Hypothalamus (tissue), 51 donors: ENCODE measurements around the gene TRAF1.

Source experiments
- DNase-seq, 51 donors: peaks; one replicate each; lab custom pipeline; 2025; lab: John Stamatoyannopoulos, UW

TRAF1 gene

DNA sequence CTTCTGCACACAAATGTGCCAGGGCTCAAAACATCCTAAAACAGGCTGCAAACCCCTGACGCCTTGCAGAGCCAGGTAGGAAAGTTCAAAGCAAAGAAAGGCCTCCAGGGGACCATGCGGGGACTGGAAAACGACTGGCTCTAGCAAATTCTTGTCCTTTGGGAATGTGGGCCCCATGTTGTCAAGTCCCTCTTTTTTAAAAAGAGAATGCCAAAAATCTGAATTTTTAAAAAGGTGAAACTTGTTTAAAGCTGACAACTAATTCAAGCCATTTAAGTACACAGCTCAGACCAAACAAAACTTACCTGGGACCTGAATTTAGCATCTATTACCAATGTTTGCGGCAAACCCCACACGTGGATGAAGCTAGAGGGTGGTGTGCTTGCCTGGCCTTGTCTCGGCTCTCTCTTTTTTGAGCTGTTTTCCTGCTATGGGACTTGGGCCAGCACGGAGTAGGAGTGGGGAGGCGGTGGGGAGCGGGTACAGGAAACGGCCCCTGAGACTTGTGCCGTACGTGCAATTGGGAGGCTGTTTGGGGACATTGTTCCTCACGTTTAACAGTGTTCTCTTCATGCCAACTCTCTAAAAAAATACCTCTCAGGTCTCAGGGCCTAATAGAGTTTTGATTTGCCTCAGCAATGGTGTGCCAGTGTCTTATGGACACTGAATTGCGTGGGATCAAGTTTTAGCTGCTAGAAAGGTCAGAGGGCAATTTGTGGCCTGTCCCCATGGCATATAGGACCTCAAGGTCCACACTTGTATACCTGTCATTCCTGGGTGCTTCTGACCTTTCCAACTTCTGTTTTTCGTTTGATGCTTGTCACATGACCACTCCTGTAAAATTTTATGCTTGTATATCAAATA, 34.5 kb downstream of the TRAF1 start:
- no peak for DNase-seq

DNA sequence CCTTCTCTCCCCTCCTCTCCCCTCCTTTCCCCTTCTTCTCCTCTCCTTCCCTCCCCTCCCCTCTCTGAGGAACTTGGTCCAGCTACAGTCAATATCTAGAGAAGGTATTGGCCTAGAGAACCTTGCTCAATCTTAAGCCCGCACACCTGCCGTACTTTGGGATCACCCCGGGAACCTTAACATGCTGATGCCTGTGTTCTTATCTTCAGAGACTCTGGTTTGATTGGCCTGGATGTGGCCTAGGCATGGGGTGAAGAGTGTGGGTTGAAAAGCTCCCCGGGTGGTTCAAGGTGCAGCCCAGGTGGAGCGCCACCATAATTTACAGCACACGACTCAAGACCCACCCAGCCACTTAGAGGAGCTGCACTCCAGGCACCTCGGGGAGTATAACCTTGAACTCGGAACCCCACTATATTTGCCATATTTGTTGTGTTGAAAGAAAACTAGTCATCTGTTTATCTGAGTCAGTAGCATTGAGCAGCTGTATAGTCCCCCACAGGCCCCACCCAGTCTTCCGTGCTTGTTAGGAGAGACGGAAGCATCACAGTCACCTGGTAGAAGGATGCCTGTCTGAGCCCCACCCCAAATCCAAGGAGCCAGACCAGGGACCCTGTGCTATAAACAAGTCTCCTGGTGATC, 35.2 kb downstream of the TRAF1 start:
- DNase-seq, result no peak

DNA sequence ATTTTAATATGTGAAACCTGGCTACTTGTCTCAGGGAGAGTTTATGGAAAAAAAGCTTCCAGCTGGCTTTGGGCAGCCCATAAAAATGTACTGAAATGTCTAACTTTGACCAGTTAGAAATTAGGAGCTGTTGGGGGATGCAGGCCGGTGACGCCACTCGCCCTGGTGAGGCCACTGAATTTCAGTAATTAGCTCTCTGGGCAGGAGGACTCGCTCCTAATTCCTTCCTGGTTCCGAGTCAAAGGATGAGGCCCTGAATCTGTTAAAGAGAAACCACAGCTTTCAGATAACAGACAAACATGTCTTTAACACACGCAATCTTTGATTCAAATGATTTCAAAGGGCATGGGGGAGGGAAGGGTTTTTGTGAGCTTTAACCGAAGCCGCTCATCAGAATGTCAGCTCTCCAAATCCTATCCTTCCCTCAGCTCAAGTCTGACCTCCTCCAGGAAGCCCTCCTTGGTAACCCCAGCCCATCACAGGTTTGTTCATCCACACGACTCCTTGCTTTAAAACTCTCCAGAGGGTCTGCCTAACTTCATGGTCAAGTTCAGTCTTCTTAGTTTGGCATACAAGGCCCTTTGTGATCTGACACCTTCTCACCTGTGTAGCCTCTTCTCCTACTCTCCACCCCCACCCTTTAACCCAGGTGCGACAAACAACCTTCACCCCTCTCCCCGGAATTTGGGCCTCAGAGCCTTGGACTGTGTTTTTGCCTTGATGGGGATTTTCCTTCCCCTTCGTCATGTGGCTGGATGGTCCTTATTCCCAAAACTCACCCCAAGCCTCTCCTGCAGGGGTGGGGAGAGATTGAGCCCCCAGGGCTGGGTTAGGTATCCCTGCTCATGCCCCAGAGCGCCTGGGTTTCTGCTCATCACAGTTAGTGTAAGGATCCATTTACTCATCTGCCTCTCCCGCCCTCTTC, 36.0 kb downstream of the TRAF1 start:
- DNase-seq, result no peak

DNA sequence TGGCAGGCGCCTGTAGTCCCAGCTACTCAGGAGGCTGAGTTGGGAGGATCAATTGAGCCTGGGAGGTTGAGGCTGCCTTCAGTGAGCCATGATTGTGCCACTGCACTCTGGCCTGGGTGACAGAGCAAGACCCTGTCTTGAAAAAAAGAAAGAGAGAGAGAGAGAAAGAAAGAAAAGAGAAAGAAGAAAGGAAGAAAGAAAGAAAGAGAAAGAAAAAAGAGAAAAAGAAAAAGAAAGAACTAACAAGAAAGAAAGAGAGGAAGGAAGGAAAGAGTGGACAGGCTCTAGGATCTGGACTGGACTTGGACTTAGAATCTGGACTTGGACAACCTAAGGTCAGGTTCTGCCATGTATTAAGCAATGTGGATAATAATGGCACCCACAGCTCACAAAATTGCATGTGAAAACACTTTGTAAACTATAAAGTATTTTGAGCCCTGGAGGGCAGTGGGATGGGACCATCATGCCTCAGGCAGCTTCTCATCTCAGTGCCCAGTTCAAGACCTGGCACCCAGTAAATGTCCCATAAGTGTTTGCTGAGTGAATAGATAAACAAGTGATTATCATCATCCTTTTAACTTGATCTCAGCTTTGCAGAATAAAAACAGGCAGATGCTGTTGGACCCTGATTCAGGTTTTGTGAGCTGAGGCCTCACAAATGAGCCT, 36.9 kb downstream of the TRAF1 start:
- DNase-seq, result no peak

DNA sequence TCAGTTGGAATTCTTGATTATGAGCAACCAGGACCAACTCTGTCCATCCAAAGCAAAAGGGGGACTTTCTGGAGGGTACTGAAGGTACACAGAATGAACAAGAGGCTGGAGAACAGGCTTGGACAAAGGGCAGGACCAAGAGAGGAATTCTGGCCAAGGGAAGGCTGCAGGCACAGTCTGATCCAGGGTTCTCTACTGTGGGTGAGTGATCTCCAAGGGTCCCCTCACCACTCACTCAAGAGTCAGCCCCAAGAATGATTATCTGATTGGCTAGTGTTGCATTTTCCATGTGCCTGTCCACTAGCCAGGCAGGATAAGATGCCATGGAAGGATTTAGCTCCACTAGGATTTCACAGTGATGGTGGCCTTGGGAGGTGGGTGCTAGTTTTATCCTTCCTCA, 38.0 kb downstream of the TRAF1 start:
- no peak for DNase-seq

DNA sequence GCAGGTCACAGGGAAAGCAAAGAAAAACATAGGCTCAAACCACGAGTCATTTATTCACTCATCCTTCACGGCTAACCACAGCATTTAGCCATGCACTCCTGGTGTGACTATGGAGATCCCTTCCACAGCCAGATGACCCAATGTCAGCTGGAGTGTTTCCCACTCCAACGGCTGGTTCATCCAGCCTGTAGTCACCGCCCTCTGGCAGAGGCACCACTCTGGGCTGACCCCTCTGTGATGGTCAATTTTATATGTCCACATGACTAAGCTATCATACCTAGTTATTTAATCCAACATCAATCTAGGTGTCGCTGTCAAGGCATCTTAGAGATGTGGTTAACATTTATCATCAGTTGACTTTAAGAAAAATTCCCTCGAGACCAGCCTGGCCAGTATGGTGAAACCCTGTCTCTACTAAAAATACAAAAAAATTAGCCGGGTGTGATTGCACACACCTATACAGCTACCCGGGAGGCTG, 40.1 kb downstream of the TRAF1 start:
- DNase-seq, result no peak

DNA sequence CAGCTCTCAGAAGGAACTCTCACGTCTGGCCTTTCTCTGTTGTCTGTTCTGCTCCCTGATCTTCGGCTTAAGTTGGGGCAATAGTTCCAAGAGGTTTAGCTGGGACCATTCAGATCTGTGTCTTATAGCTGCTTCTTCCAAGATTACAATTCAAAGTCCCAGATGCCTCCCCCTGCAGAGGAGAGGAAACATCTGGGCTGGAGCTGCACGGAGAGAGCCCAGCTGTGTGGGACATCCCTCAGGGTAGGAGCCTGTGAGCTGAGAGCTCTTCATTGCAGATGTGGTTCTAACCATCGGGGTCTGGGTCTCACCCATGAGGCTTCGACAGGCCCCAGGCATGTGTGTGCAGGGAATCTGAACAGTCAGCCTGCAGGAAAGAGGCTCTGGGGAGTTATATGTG, 40.6 kb downstream of the TRAF1 start:
- no peak for DNase-seq

DNA sequence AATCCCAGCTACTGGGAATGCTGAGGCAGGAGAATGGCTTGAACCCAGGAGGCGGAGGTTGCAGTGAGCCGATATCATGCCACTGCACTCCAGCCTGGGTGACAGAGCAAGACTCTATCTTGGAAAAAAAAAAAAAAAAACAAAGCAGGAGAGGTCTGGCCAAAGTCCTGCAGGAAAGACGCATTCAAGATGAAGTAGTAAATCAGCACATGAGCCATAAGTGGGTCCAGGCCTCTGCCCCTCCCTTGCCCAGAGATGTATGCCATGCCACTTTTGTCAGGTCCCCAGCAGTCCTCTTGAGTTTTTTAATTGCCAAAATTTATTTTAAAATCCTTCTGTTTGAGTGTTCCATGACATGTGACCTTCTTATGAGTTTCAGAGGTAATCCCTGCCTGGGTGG, 41.1 kb downstream of the TRAF1 start:
- DNase-seq, result no peak

DNA sequence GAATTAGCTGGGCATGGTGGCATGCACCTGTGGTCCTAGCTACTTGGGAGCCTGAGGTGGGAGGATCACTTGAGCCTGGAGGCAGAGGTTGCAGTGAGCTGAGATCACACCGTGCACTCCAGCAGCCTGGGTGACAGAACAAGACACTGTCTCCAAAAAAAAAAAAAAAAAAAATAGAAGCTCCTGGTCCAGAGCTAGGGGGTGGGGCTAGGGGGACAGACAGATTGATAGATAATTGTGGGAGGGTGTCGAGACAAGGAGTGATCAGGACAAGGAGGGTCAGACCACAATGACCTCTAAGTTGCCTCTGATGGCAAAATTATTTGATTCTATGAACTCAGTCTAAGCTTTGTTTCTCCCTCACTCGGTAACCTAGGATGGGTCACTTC, 43.0 kb downstream of the TRAF1 start:
- no peak for DNase-seq

DNA sequence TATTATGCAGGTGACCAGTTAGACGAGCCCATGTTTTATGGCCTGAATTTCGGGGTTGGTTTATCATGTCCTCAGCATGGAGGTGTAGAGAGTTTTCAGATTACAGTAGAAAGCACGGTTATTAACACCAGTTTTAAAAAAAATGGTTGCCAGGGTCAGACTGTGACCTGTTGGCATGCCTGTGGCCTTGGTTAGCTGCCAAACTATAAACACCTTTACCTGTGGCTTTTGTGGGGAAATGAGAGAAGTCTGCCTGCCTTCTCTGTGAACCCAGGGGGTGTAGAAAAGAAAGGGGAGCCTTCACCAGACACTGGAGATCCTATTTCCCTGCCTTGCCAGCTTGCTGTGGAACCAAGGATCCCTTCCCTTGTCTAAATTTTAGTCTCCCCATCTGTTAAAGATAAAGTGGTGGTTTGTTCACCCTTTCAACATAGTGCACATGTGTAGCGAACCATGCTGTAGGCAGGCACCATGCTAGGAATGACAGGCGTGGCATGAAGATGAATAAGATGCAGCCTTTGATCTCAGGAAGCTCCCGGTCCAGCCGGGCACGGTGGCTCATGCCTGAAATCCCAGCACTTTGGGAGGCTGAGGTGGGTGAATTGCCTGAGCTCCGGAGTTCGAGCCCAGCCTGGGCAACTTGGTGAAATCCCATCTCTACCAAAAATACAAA, 43.5 kb downstream of the TRAF1 start:
- DNase-seq, result no peak

DNA sequence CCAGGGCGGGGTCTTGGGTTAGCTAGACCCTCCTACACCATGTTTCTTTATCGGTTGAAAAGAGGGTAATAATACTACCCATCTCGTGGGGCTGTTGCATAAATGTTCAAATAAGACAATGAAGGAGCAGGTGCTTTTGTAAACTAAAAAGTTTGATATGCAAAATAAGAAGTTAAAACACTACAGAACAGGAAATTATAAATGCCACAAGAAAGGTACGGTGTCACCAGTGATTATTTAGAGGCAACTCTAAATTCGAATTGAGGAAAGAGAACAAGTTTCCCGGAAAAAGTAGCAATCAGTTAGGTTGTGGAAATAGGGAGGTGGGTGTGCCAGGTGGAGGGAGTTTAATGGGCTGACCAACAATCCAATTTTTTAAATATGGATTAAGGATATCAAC, 47.1 kb downstream of the TRAF1 start:
- DNase-seq, result no peak

DNA sequence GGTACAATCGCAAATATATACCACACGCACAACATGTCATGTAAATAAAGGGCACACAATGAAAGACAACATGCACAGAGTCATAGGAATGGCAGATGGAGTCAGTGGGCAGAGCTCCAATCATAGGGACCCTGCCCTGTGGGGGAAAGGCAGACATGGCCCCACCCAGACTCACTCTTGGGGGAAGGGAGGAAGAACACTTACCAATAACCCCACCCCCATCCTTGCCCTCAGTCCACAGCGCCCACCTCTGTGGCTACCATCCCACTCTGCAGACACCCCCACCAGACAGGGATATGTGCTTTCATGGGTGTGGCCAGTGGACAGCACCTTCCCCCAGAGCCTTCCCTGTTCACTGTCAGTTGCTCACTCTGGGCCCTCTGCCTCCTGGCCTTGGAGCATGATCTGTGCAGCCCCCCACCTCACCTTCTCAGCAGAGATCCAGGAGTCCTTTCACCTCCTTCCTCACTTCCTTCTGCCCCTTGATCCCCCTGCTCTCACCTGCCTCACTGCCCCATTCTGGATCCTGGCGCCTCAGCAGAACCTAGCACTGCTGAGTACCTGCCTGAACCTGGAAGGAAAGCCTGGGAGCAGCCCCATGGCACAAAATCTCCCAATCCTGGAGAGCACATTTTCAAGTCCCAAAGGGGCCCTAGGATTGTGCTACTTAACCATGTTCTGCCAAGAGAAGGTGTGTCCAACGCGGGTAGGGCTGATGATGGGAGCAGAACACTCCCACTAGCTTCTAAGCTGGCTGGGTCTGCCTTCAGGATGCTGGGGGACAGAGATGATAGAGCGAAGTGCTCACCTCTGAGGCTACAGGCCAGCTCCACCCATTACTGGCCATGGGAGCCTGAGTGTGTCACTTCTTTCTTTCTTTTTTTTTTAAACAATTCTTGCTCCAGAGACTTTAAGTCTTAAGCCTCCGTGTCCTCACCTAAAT, 48.1 kb downstream of the TRAF1 start:
- DNase-seq, result no peak

DNA sequence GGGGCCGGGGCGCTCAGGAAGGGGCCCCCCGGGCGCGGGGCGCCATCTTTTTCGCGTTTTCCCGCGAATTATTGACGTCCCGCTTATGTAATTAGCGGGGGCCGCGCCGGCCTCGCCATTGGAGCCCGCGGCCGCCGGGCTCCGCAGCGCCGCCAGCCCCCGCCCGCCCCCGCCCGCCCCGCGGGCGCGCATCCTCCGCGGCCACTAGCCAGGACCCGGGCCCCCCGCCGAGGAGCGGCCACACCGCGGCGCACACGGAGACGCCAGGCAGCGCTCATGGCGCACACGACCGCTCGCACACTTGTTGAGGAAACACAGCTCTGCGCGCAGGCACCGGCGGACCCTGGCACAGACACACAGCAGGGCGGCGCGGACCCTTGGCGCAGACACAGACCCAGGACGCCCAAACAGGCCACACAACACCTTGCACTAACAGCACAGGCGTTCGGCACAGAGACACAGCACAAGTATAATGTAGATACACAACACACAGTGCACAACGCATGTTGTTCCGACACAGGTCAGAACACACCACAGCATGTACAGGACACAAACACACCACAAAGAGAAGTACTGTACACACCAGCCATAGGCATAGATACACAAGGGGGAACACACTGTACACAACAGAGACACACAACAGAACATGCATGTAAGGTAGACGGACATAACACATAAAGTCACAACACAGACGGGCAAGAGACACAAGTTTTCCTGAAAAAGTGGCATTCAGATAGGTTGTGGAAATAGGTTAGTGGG, 49.1 kb downstream of the TRAF1 start:
- peak in 47 of 51 donors; percentile 29 to 84 (median 56) for DNase-seq

DNA sequence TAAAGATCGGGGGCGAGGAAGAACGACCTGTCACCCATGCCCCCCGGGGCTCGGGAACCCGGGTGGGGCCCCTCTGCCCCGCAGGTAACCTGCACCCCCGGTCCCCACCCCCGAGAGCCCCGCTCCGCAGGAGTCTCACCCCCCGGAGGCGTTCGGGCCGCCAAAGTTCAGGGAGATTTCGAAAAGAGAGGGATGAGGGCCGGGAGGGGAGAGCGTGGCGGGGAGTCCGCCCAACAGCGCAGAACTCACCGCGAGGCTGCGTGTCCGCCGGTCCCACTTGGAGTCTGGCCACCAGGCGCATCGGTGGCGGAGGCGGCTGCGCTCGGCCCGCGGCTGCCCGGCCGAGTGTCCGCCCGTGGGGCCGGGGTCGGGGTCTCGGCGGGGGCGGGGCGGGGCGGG, 49.8 kb downstream of the TRAF1 start, which contains the start of gene PHF19:
PHF19 (minus strand) TSS at position 347 of the 399 bp plus-strand sequence. CDS start 2,447 bp downstream, outside the sequence.
- peak in 8 of 51 donors; percentile 34 to 73 (median 44) for DNase-seq

DNA sequence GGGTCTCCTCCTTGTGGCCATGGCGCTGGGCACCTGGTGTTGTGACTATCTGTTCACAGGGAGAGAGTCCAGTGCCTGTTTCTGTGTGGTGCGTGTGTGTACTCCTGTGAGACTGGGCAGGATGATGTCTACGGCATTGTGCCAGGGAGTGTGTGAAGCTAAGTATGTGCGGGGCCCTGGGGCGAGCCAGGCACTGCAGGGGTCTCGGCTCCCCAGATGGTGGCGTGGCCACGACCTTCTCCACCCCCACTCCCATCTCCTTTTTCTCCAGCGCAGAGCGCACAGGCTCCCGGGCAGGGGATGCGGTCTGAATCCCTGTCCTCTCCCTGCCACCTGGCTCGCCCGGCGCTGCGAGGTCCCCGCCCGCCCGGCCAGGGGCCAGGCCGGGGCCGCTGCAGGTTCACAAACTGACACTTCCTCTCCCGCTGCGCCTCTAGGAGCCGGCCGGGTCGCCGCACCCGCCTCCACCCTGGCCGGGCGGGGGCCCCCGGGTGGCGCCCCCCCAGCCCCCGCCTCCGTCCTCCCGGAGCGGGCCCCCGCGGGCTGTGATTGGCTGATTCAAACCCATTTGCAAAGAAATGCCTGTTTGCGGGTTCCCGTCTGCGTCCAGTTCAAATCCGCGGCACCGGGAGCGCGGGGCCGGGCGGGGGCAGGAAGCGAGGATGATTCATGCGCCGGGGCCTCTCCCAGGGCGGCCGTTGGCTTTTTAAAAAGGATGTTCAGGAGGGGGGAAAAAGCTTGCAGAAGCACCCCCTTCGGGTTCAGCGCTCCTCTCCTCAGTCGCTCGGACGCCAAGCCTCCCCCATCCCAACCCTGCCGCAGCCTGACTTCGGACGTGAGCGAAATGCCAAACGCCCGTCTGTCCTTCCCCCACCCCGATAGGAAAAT, 50.4 kb downstream of the TRAF1 start:
- peak; percentile 5 to 88 (median 69) for DNase-seq

DNA sequence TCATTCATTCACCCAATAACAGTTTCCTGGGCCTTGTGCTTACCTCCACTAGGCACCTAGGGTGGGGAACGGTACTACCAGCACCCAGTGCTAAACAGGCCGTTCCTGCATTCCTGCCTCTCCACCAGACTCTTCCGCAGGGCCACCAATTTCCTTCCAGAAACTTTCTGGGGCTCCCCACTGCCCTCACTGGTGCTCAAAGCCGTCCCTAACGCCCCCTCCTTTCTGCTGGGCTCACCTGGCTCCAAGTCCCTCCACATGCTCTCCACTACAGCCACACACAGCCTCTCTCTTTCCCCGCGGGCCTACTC, 51.0 kb downstream of the TRAF1 start:
- DNase-seq, result no peak

DNA sequence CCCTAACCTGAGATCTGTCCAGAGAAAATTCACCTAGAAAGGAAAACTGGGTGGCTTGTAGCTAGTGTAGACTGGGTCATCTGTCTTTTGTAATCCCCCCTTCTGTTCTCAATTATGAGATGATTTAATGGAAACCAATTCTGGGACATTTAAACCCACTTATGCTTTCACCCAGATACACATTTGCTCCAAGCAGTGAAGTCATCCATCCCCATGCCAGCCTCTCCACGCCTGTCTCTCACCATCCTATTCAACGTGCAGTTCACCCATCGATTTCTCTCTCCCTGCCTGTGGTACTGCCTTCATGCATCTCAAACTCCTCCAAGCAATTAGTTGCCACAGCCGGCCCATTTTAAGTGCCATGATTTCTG, 51.4 kb downstream of the TRAF1 start:
- DNase-seq, result no peak
